Parathyroid adenoma (tissue), 2 donors: Measurements from ENCODE around the gene MACROH2A1.

Experiments used
- H2AFZ ChIP-seq: fragments of 300-600 bp; sonication (generic); one replicate; pipeline ENCODE4 v1.7.0; 2017; ENCODE audit warnings: antibody characterized with exemption, mild to moderate bottlenecking
- H3K27ac ChIP-seq: fragments of 300-600 bp; sonication (generic); one replicate; pipeline ENCODE4 v1.7.0; 2017
- H3K27me3 ChIP-seq: fragments of 300-600 bp; sonication (generic); one replicate; pipeline ENCODE4 v1.7.0; 2017; ENCODE audit warnings: low read length; ENCODE audit not compliant: control insufficient read depth, insufficient read depth
- H3K36me3 ChIP-seq: fragments of 300-600 bp; sonication (generic); one replicate; pipeline ENCODE4 v1.7.0; 2017; ENCODE audit warnings: low read length; ENCODE audit not compliant: control insufficient read depth, insufficient read depth
- H3K4me1 ChIP-seq: fragments of 300-600 bp; sonication (generic); one replicate; pipeline ENCODE4 v1.7.0; 2017; ENCODE audit warnings: control low read depth
- H3K4me2 ChIP-seq: fragments of 300-600 bp; sonication (generic); one replicate; pipeline ENCODE4 v1.7.0; 2017; ENCODE audit warnings: low read length
- H3K4me3 ChIP-seq: fragments of 300-600 bp; sonication (generic); one replicate; pipeline ENCODE4 v1.7.0; 2017; ENCODE audit warnings: low read depth, low read length
- H3K79me2 ChIP-seq: fragments of 300-600 bp; sonication (generic); one replicate; pipeline ENCODE4 v1.7.0; 2017; ENCODE audit warnings: control low read depth
- H3K9ac ChIP-seq: fragments of 300-600 bp; sonication (generic); one replicate; pipeline ENCODE4 v1.7.0; 2017; ENCODE audit warnings: mild to moderate bottlenecking
- H3K9me3 ChIP-seq: fragments of 300-600 bp; sonication (generic); one replicate; pipeline ENCODE4 v1.7.0; 2017; ENCODE audit warnings: low read length; ENCODE audit not compliant: control insufficient read depth
- CTCF ChIP-seq: fragments of 300-600 bp; sonication (generic); IDR thresholded peaks from one replicate; pipeline ENCODE4 v1.7.0; 2017; ENCODE audit warnings: antibody characterized with exemption, mild to moderate bottlenecking
- donor health status: primary hyperparathyroidism.

MACROH2A1 gene

GRCh38 chr5:135319928-135320606 is 79.0 kb downstream of the MACROH2A1 start:
- H3K79me2 ChIP-seq: no peaks in the 10 kb centered on the region
- no peaks in the 10 kb centered on the region for H3K27me3 ChIP-seq
- H3K36me3 ChIP-seq: no peaks in the 10 kb centered on the region
- H3K27ac ChIP-seq: no peak overlapping the region
- H3K4me2 ChIP-seq: no peak overlapping the region
- no peaks in the 10 kb centered on the region for H3K9me3 ChIP-seq
- H3K4me3 ChIP-seq: no peak overlapping the region
- no peak for TF ChIP-seq CTCF
- no peak overlapping the region for H2AFZ ChIP-seq
- H3K9ac ChIP-seq: no peak overlapping the region
- no peaks in the 10 kb centered on the region for H3K4me1 ChIP-seq

GRCh38 chr5:135319458-135319857 is 79.6 kb downstream of the MACROH2A1 start:
- H2AFZ ChIP-seq: no peak overlapping the region
- H3K79me2 ChIP-seq: no peaks in the 10 kb centered on the region
- H3K4me1 ChIP-seq: no peaks in the 10 kb centered on the region
- no peak overlapping the region for H3K4me2 ChIP-seq
- no peak overlapping the region for H3K9ac ChIP-seq
- TF ChIP-seq CTCF: no peak
- no peaks in the 10 kb centered on the region for H3K36me3 ChIP-seq
- H3K9me3 ChIP-seq: no peaks in the 10 kb centered on the region
- no peaks in the 10 kb centered on the region for H3K27me3 ChIP-seq
- no peak overlapping the region for H3K4me3 ChIP-seq
- no peak overlapping the region for H3K27ac ChIP-seq

- Histone ChIP-seq H3K9me3 (no peaks in the 10 kb centered on the region), H3K27ac (no peak overlapping the region)
- TF ChIP-seq CTCF: no peak
Observed at GRCh38 chr5:135318924-135319323, 80.1 kb downstream of the MACROH2A1 start.

GRCh38 chr5:135318037-135318436 is 81.0 kb downstream of the MACROH2A1 start:
- no peak overlapping the region for H2AFZ ChIP-seq
- no peaks in the 10 kb centered on the region for H3K79me2 ChIP-seq
- no peak overlapping the region for H3K4me3 ChIP-seq
- H3K9me3 ChIP-seq: no peaks in the 10 kb centered on the region
- H3K9ac ChIP-seq: no peak overlapping the region
- no peaks in the 10 kb centered on the region for H3K4me1 ChIP-seq
- H3K27ac ChIP-seq: no peak overlapping the region
- no peaks in the 10 kb centered on the region for H3K36me3 ChIP-seq
- TF ChIP-seq CTCF: no peak
- no peak overlapping the region for H3K4me2 ChIP-seq
- H3K27me3 ChIP-seq: no peaks in the 10 kb centered on the region

More at GRCh38 chr5:135318924-135319323, 80.1 kb downstream of the MACROH2A1 start:
- no peaks in the 10 kb centered on the region for H3K79me2 ChIP-seq
- no peak overlapping the region for H3K4me3 ChIP-seq
- H3K4me2 ChIP-seq: no peak overlapping the region
- H3K4me1 ChIP-seq: no peaks in the 10 kb centered on the region
- no peaks in the 10 kb centered on the region for H3K27me3 ChIP-seq
- H3K9ac ChIP-seq: no peak overlapping the region
- no peaks in the 10 kb centered on the region for H3K36me3 ChIP-seq
- H2AFZ ChIP-seq: no peak overlapping the region

- Histone ChIP-seq H3K79me2 (no peaks in the 10 kb centered on the region), H3K4me3 (no peak overlapping the region), H2AFZ (no peak overlapping the region), H3K9ac (no peak overlapping the region), H3K27me3 (no peaks in the 10 kb centered on the region), H3K4me2 (no peak overlapping the region), H3K27ac (no peak overlapping the region), H3K9me3 (no peaks in the 10 kb centered on the region), H3K4me1 (no peaks in the 10 kb centered on the region), H3K36me3 (no peaks in the 10 kb centered on the region)
- no peak for TF ChIP-seq CTCF
Observed at GRCh38 chr5:135317286-135317685, 81.7 kb downstream of the MACROH2A1 start.
